NK-92 treated with Interleukin-12 subunit alpha and Interleukin-12 subunit beta, amount 100 ng/mL, for 24 hours (cell line): Measurements from ENCODE around the gene IFT25.

Source experiments
- DNase-seq: peaks from one replicate; lab custom pipeline; 2025; lab: John Stamatoyannopoulos, UW

The IFT25 gene

DNA sequence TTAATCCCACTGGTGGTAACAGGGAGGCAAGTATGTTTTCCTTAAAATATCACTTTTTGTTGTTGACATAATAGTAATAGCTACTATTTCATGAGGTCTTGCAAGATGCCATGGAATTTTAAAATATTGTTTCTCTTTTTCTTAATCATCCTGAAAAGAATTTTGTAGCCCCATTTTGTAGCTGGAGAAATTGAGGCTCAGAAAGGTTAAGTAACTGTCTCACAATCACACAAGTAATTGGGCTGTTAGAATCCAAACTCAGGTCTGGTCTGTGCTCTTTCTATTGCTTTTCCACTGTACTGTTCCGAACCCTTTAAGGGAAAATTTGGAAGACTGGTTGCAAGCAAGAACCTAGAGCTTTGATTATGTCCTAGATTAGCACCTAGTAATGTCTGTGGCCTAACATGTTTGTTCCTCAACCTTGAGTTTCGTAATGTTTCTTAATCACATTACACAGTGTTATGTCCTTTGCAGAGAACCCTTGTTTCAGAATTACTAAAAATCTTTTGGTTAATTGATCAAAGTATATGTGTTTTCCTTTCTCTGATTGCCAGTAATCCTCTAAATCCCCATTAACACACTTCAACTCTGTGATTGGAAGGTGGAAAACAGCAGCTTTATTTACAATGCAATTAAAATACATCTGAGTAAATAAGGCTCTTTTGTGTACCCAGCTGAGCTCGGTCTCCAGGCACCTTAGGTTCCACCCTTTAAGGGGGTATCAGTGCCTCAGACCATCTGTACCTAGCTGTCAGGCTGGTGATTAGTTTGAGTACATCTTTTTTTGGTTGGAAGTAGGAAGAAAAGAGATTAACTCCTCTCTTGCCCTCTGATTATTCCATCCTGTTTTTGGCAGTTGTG is 11.0 kb upstream of the IFT25 start:
- no peak for DNase-seq

DNA sequence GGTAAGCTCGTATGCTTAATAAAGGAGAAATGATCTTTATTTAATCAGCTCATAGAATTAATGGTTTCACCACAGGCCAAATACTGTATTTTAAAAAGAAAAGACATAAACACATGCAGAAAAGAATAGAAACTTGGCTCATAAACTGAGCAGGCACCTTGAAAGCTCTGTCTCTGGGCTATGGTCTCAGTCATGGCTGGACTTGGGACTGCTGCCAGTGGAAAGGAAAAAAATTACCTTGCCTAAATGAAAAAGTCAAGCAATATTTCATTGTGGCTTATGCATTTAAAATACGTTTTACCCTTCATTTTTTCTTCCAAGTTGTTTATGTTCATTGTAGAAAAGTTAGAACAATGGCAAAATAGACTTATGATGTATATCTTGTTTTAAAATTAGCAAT is 8.6 kb upstream of the IFT25 start:
- no peak for DNase-seq

DNA sequence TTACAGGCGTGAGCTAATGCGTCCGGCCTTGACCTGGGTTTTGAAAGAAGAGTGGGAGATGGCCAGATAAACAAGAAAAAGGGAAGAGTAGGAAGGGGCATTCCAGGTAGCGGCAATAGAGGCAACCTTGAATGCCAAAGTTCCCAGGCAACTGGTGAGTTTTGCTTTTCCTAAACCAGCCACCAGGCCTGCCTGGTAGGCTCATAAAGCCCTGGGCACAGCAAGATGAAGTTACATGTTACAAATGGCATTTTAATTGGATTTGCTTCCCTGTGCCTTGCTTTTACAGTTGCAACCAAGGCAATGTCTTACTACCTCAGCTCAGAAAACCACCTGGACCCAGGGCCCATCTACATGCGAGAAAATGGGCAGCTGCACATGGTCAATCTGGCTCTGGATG is 6.2 kb upstream of the IFT25 start:
- no peak for DNase-seq

DNA sequence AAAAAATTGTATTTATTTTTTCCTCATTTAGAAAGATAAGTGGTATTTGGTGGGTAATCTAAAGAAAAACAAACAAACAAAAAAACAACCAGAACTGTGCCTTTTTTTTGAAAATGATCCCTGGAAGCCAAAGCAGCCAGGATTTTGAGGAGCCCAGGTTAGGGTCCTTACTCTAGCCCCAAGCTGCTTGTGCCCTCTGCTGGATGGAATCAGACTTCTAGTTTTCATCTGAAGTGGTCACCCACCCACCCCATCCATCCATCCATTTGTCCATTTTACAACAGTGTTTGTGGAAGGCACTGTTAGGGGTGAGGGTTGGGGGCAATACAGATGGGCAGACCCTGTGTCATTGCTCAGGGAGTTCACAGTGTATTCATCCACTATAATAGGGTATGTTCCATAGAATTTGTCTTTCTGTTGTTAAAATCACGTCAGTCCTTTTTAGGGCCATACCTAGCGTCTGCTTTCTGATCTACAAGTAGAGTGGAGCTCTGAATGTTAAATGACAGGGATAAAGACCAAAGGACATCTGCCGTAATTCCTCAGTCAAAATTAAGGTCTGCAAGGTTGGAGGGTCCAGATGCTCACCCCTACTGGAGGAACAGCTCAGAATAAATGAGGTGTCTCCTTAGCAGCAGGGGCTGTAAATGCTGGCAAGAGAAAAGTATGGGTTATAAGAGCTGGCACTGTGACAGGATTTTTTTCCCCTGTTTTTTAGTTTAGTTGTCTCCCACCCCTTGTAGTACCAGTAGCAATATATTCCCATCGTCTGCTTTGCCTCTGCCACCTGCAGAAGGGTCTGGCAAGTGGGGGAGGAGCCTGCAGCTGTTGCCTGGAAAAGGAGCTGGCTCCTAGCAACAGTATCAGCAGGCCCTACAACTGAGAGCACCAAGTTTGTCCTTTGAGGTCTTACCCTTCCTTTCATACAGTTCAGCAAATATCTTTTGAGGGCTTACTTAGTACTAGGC is 3.8 kb upstream of the IFT25 start:
- DNase-seq, result no peak

DNA sequence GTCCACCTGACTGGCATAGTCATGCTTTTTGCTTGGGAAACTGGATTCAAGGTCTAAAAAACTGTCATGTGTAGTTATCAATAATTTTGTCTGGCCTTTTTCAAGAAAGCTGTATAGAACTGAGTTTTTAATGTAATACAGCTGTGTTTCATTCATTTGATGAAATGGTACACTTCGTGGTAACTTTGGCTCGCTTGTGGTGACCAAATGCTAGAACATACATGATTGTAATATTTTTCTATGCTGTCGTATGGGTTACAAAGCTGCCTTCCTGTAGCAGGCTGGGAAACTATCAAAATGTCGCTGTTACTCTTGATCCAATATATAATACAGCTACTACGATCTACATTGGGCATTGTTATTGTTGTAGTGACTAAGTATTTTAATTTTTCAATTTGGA is 2.8 kb upstream of the IFT25 start:
- DNase-seq, result no peak

DNA sequence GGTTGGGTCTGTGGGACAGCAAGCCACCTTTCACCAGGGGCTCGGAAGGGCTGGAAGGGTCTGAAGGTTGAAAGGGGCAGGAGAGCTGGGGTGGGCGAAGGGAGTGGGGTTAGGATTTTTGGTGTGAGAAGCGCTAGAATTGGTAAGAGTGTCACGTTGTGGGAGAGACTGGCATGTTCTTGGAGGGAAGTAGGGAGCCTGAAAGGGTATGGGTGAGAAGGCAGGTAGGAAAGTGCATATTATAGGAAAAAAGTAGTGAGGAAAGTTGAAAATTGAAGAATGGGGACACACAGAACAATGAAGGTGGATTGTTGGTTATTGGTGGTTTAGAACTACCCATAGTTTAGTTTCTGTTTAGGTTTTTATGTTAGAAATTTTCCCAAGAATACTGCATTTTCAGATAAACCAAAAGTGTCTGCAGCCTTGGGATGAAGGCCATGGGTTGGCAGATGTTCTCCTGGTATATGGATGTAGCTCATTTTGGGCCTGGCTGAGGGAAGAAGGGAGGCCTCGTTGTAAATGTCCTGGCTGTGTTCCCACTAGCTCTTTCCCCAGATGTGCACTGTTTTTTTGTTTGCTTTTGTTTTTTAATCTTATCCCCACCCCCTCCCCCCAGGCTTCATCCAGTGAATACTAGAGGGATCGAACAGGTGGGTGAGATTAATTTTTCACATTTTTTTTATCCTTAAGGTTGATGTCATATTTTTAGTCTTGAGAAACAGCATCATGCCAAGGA is 1.8 kb upstream of the IFT25 start:
- DNase-seq, result no peak

DNA sequence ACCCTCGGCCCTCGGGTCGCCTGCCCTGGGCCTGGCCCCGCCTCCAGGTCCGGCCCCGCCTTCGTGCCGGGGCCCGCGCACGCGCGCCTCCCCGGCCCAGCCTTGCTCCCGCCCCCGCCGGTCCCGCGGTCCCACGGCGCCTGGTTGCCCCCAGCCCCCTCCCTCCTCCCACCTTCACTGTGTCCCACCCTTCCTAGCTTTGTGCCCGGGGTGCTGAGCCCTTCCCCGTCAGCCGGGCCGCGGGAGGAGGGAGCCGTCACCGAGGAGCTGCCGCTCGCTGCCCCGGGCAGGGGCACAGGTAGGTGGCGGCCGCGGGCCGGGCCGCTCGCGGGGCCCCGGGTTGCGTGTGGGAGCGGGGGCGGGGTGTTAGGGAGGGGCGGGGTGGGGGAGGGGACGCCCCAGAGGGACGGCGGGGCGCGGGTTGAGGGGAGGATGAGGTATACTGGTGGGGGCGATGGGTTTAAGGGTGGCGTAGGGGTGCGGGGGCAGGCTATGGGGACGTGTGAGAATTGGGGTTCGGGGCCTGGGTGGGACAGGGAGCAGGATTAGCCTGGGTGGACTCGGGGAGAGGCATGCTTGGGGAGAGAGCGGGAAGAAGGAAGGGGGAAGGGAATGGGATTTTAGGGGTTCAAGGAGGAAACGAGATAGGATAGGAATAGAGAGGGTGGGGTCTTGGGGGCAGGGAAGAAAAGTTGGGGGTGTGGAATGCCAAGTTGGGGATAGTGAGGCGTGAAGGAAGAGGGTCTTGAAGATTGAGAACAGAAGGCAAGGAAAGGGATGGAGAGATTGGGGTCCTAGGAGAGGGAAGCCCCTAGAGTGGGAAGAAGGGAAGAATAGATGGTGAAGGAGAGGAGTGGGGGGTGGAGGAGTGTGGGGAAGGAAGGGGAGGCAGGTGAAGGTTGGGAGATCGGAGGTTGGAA is 1.0 kb upstream of the IFT25 start, which contains the start of gene LRRC42:
Gene LRRC42, plus strand, starts transcription at position 99 of the 920 bp plus-strand sequence. CDS start 5,650 bp downstream, outside the sequence.
- DNase-seq, result no peak

DNA sequence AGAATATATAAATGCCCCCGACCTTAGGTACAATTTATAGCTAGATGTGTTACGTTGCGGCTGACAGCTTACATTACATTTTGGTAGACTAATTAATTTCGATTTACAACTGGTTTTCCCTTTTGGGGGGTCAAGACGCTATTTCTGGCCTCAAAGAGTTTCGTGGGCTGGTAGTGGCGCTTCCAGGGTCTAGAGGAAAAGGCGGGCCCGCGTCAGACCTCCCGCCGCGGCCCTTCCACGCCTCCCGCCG is 391 bp downstream of the IFT25 start:
- DNase-seq, result no peak

DNA sequence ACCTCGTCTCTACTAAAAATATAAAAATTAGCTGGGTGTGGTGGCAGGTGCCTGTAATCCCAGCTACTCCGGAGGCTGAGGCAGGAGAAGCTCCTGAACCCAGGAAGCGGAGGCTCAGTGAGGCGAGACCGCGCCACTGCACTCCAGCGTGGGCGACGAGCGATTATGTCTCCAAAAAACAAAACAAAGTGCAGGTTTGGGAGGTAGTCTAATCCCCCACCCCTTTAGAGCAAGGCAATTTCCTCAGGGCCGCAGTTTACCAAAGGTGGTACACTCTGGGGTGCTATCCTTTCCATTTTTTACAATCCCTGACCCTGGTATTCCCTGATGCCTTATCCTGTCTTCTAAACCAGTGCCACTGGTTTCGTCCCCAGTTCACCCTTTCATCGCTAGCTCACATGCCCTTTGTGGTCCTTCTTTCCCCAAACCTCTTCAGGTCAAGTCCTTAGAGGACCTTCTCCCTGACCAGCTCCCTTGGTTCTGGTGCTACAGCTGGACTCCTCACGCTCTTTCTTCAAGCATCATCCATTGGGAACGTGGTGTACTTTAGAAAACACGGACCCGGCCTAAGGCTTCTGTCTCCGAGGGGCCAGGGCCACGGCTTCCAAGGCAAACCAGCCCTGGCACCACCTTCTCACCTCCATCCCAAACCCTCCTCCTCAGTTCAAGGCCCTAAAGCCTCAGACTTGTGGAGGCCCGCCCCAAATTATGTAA is 873 bp downstream of the IFT25 start:
- no peak for DNase-seq

DNA sequence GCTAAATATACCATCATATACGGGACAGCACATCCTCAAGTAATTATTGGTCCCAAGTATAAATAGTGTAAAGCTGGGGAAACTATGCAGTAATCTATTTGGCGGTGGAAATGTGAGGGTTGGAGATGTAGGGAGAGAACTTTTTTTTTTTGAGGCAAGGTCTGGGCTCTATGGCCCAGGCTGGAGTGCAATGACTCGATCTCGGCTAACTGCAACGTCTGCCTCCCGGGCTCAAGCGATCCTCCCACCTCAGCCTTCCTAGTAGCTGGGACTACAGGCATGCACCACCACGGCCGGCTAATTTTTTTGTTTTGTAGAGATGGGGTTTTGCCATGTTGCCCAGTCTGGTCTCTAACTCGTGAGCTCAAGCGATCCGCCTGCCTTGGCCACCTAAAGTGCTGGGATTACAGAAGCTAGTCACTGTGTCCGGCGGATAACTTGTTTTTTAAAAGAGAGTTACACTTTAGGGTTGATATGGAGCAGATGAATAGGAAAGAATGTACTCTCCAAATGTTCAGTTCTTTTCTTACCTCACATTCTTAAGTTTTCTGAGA is 1.9 kb downstream of the IFT25 start:
- DNase-seq, result no peak

DNA sequence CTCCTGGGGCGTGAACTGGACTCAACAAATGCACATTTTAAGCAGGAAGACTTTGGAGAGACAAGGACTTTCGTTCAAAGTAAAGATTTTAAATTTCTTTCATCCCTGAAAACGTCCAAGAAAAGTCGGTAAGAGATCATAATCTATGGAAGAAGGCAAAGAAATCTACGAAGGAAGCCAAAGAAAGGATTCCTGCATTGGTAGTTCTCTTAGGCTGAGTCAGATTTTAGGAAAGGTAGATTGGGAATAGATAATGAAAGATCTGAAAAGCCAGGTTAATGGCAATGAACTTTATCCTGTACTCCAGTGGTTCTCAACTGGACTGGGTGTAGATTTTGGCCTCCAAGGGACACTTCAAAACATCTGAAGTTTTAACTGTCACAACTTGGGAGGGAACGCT is 2.4 kb downstream of the IFT25 start:
- no peak for DNase-seq

DNA sequence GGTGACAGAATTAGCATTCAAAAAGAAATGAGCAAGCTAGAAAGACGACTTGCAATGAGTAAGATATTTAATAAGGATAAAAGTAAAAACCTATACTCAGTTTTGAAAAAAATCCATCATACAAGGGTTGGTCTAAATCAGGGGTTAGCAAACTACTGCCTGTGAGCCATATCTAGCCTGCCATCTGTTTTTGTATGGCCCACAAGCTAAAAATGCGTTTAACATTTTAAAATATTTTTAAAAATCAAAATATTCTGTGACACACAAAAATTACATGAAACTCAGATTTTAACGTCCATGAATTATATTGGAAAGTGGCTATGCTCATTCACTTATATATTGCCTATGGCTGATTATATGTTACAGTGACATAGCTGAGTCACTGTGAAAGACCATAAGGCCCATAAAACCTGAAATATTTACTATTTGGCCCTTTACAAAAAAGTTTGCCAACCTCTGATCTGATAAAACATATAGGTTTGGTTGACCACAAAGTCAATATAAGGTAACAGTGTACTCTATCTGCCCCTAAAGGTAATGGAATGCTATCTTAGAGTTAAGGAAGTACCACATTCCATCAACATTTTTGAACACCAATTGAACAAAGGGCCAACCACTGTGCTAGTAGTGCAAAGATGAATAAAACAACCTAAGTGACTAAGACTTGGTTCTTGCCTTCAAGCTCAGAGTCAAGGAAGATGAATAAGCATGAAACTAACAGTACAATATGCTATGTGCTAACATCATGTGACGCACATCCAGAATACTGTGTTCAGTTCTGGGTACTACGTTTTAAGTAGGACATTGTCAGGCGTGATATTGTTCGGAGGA is 3.2 kb downstream of the IFT25 start:
- no peak for DNase-seq

DNA sequence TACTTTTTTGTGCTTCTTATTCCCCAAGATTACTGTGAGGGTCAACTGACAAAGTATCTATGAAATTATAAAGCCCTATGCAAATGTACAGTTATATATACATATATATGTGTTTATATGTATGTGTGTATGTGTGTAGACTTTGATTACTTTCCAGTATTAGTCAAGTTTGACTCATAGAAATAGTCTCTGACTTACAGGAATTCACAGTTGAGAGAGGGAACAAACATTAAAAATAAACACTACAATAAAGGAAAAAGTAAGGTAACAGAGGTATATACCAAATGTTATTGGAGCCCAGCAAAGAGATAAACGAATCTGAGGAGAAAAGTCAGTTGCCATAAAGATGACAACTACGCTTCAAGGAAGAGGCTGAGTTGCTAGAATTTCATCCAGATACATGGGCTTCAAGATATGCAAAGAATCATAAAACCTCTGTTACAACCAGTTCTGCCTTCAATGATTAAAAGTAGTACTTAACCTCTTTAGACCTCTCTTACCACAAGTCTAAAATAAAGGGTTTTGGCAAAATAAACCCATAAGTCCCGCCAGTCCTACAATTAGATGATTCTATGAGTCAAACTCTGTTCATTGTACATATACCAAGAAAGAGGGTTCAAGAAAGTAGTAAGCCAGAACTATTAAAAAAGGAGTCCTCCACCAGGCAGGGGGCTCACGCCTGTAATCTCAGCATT is 7.2 kb downstream of the IFT25 start:
- DNase-seq, result no peak

DNA sequence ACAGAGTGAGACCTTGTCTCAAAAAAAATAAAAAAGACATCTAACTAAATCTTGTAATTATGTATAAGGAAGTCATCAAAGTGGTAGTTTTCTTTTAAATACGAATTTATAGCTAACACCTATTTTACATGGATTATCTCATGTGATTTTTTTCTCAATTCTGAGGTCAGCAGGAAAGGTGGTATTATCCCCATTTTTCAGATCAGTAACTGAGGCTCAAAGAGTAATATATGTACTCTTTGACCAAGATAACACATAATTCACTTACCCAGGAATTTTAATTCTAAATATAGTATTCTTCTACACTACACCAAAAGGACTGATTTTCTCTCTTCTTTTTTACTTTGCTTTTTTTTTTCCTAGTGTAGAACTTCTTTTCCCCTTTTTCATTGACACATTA is 9.1 kb downstream of the IFT25 start:
- no peak for DNase-seq

DNA sequence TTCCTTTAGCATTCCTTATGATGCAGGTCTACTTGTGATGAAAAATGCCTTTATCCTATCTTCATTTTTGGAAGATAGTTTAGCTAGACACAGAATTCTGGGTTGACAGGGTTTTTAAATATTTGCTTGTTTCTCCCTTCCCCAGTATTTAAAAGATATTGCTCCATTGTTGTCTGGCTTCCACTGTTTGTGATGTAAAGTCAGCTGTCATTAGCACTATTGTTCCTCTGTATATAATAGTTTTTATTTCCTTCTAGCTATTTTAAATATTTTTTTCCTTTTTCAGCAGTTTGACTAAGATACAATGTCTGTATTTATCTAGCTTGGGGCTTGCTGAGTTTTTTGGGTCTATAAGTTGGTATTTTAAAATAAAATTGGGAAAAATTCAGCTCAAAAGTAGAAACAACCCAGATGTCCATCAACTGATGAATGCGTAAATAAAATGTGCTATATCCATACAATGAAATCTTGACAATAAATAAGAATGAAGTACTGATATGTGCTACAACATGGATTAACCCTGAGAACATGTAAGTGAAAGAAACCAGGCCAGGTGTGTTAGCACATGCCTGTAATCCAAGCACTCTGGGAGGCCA is 11.2 kb downstream of the IFT25 start:
- DNase-seq, result no peak

DNA sequence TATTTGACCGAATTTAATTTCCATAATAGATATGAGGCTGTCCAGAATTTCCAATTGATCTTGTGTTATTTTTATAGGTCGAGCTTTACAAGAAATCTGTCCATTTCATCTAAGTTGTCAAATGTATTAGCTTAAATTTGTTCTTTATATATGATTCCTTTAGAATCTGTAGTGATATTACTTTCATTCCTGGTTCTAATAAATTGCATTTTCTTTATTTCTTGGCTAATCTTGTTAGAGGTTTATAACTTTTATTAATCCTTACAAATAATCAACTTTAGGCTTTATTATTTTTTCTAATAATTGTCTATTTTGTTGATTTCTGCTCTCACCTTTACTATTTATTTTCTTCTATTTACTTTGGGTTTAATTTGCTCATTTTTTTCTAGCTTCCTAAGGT is 14.0 kb downstream of the IFT25 start:
- no peak for DNase-seq

DNA sequence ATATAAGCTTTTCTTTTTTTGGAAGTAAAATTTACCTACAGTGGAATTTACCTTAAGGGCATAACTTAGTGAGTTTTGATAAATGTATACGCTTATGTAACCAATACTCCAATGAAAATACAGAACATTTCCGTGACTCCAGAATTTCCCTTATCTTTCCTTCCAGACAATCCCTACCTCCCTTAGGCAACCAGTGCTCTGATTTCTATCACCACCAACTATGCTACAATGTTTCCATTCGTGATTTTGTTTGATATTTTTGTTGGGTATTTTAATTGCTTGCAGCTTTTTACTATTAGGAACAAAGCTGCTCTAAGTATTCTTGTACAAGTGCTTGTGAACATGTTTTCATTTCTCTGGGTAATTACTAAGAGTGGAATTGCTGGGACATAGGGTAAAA is 14.6 kb downstream of the IFT25 start:
- DNase-seq, result no peak

DNA sequence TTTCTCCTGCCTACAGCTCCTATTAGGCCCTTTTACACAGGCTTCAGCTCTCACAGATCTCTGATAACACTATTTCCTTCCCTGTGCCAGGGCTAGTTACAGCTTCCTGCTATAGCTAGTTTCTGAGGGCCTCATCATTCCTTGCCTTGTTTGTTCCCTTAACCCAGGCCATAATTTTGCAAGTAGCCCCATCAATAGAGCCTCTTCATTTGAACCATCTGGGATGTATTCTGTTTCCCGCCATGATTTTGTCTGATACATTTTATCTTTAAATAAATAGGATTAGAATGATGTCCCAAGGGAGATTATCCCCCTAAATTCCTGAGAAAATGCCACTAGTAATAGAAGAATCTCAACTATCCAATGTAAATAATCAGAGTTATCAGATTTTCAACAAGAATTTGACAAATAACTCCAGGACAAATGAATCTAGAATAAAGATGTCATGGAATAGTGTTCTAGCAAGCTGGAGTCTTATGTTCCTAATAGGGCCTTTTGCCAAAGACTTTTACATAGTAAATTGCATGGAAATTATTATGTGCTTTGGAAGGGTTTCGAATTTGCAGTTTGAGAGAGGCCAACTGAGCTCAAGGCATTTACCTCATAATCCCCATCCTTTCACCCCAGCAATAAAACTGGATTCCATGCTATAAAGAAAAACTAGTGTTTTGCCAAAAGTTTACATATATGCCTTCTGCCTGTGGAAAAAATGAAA is 16.1 kb downstream of the IFT25 start:
- no peak for DNase-seq
